Activated CD4-positive, alpha-beta T cell treated with anti-CD3 and anti-CD28 coated beads for 4 hours (primary cell): ENCODE data around the gene WDR13.
"Not testable (repeated sequence)": the region's sequence is repeated elsewhere in the genome, so short reads cannot be mapped to it uniquely, and the experiment has no call there.

ENCODE experiments used
- DNase-seq, 2 donors: peaks; one replicate each; pipeline ENCODE4 v3.0.0-alpha.2; 2020

The WDR13 gene

DNA sequence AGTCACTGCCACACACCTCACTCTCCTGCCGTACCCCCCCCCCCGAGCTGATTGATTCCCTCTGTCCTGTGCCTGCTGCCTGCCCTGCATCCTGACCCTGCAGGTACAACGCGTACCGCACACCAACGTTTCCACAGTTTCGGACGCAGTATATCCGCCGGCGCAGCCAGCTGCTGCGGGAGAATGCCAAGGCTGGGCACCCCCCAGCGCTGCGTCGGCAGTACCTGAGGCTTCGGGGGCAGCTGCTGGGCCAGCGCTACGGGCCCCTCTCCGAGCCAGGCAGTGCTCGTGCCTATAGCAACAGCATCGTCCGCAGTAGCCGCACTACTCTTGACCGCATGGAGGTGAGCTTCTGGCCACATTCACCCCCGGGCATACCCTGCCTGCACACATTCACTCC lies 1.3 kb downstream of the WDR13 start:
- DNase-seq, result no peak

DNA sequence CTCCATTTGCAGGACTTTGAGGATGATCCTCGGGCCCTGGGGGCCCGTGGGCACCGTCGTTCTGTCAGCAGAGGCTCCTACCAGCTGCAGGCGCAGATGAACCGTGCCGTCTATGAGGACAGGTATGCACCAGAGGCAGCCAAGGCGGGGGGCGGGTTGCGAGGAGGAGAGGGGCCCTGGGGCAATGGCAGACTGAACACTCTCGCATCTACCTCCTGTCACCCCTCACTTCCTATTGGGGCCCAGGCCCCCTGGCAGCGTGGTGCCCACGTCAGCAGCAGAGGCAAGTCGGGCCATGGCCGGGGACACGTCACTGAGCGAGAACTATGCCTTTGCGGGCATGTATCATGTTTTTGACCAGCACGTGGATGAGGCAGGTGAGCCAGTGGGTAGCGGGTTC lies 2.0 kb downstream of the WDR13 start:
- DNase-seq, result no peak

DNA sequence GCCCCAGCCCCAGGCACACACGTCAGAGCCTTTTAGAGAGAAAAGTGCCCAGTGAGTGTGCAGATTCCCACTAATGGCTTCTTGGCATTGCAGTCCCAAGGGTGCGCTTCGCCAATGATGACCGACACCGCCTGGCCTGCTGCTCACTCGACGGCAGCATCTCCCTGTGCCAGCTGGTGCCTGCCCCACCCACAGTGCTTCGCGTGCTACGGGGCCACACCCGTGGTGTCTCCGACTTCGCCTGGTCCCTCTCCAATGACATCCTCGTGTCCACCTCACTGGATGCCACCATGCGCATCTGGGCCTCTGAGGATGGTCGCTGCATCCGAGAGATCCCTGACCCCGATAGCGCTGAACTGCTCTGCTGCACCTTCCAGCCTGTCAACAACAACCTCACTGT lies 2.9 kb downstream of the WDR13 start:
- DNase-seq, result no peak

DNA sequence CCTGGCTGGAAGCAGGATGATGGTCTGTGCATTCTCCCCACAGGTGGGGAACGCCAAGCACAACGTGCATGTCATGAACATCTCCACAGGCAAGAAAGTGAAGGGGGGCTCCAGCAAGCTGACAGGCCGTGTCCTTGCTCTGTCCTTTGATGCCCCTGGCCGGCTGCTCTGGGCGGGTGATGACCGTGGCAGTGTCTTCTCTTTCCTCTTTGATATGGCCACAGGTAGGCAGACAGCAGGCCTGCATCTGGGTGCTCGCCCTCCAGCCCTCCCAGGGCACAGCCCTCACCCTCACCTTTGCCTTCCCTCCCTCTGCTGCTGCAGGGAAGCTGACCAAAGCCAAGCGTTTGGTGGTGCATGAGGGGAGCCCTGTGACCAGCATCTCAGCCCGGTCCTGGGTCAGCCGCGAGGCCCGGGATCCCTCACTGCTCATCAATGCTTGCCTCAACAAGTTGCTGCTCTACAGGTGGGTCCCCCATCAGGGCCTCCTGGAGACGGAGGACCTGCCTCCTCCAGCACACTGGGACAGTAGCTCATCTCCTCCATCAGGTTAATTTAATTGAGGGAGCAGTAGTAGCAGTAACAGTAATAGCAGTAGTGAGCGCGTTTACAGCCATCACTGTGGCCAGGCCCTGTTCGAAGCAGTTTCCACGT lies 4.6 kb downstream of the WDR13 start:
- no peak for DNase-seq

DNA sequence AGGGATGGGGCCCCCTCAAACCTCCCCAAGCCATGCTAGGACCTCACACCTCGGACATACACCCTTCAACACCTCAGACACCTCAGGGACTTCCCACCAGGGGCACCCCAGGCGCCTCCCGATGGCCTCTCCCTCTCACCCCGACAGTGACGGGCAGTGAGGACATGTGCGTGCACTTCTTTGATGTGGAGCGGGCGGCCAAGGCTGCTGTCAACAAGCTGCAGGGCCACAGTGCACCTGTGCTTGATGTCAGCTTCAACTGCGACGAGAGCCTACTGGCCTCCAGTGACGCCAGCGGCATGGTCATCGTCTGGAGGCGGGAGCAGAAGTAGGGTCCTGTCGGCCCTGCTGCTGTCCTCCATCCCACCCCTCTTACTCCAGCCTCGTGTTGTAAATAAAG lies 7.4 kb downstream of the WDR13 start:
- DNase-seq, result no peak

DNA sequence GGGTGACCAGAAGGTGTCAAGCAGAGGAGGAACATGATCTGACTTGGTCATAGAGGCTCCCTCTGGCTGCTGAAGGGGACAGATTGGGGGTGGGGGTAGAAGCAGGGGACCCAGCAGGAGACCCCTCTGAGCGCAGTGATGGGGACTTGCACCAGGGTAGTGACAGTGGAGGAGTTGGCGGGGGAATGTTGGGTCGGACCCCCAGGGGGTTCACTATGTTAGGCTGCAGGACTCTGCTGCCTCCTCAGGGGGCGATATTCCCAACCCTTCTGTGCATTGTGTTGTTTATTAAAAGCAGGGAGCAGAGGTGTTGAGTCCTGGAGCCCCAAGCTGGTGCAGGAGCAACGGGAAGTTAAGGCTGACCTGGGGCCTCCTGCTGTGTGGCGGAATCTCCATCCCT lies 8.8 kb downstream of the WDR13 start:
- no peak for DNase-seq

DNA sequence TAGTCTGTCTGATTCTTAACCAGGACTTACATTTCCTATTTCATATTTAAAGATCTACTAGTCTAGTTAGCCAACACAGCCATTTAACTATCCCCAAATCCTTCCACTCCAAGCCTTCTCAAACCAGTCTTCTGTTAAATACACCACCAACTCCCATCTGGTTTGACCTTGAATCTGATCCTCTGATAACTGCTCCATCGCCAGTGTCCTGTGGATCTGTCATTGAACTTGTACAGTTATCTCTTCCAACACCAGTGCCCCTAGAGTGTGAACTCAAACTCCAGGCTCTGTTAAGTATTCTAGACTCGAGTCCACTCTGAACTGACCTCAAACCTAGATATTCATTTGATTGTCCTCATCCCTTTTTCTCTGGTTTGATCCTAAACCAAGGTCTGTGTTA lies 14.4 kb downstream of the WDR13 start:
- DNase-seq, result no peak

DNA sequence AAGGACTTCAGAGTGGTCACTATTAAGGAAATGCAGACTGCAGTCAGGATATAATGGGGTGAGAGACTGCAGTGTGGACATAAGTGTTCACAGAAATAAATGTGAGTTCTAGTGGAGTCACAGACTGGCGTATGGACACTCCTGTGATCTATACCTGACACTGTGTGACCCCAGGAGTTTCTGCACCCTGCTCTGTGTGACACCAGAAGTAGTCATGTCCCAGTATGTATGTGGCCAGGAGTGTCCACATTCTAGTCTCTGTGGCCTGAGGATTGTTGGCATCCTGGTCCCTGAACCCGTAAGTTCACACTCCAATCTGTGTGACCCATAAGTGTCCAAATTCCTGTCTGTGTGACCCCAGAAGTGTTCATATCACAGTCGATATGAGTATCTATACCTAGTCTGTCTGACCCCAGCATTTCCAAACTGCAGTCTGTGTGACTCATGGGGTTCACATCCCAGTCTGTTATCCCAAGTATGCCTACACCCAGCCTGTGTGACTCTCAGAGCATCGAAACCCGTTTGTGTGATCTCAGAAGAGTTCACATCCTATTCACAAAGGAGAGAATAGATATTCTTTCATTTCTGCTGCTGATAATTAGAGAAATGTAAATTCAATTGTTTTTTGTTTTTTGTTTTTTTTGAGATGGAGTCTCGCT lies 16.3 kb downstream of the WDR13 start:
- DNase-seq, result no peak

DNA sequence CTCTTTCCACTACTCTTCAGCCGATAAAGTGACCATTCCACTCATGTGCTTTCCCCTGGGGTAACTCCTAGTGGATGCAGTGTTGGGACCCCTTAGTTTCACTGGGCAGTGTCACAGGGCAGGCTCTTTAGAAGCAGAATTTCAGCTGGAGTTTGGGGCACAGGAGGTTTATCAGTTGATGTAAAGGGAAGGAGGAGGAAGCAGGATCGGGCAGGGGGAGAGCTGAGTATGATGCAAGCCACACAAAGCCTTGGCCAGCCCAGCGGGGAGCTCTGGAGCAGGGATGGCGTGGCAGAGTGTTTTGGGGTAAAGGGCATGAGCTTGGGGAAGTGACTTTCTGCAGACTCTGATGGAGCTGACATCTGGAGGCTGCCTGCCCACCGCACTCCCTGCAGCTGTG lies 19.3 kb downstream of the WDR13 start:
- no peak for DNase-seq

DNA sequence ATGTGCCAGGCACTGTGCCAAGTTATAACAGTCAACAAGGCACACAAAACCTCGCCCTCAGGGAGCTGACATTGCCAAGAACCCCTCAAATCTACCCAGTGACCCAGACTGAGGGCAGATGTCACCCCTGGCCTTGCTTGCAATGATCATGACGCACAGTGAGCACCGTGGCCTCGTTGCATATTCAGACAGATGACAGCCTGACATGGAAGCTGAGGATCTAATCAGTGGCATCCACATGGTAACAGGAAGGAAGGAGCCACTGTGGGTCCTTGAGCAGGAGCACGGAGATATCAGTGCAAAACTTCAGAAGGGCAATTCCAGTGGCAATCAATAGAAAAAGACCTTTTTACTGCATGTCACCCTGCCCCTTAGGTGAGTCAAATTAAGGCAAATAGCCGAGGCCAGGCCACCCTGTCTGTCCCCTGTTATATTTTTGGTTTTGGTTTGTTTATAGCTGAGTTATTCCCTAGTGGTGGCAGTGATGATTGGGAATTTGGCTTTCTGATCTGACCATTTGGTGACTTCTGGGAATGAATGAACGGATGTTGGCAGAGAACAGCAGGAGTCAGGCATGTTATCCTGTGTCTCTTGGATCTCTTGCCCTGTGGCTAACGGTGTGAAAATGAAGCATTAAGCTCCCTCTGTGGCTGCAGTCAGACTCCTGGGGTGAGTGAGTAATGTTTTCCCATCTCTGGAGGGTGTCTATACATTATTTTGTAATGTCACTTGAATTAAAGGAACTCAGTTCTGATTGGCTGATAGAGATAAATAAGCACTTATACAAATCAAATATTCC lies 20.4 kb downstream of the WDR13 start:
- no peak for DNase-seq

DNA sequence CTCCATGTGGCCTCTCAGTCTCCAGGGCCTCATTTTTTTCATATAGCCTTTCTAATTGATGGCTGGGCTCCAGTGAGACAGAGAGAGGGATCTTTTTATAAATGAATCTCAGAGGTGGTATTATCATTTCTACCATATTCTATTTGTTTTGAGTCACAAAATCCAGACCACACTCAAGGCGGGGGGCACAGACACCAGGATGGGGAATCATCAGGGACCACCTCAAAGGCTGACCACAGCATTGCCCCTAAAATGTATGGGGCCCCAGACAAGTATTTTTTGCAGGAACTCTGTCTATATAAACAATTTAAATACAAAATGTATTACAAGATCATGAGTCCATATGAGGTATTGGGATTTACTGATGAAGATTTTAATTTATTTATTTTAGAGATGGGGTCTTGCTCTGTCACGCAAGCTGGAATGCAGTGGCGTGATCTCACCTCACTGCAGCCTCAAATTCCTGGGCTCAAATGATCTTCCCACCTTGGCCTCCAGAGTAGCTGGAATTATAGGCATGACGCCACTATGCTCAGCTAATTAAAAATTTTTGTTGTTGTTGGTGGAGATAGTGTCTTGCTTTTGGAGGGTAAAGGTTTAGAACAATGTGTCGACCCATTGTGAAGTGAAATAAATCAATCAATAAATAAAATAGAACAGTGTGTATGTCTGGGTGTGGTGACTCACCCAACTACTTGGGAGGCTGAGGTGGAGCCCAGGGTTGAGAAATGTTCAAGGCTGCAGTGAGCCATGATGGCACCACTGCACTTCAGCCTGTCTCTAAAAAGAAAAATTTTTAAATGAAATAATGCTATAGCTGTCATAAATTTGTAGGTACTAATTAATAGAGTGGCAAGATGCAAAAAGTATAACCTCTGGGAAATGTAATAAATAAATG lies 29.4 kb downstream of the WDR13 start:
- no peak for DNase-seq

DNA sequence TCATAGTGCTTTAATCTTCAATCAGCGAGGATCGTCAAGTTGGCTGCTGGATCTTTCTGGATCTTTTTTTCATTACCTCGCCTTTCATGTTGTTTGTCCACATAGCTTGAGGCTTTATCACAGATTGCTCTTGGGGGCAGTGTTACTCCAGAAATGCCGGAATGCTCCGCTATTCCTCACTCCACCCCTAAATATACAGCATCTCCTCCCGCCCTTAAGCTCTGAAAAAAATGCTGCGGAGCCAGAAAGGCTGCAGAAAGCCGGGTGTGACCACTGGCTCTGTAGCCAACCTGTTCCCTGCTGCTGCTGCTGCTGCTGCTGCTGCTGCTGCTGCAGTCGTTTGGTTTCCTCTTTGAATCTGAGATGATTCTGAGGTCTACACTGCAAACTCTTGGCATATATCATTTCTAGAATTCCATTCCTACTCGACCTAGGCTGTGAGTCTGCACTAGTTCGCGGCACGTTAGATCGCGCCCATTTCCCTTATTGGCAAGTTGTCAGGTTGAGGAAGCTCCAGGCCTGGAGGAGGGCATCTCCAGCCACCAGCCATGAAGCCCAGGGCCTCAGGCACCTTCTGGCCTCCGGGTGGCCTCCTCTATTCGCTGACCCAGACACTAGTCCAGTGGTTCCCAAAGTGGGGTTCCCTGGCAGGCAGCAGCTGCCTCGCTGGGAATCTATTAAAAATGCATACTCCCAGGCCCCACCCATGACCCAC lies 34.2 kb downstream of the WDR13 start:
- peak; percentile 41 to 53 for DNase-seq

DNA sequence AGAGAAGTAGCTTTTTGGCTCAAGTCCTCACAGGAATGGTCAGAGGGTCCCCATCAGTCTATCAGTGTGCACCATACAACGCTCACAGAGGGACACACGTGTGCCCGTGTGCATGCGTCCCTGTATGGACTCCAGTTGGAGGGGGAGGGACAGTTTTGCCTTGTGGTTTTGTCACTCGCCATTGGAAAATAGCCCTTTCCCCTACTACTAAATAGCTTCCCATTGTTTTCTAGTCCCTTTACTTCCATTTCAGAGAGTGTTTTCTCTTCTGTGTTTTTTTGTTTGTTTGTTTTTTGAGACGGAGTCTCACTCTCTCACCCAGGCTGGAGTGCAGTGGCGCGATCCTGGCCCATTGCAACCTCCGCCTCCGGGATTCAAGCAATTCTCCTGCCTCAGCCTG lies 34.9 kb downstream of the WDR13 start:
- no peak for DNase-seq

DNA sequence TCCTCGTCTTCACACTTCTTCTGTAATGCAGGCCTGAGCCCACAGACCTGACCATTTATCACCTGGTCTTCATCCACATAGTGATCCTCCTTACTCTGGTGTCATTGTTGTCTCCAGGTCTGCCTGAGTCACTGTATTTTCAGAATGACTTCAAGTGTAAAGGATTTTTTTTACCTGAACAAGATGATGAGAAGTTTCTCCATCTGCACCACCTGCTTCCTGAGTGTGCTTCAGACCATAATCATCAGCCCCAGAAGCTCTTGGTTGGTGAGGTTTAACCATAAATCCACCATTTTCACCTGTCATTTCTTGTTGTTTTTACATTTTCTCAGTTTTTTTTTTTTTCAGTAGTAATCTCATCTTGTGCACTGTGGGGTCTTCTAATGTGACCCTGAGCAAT lies 39.0 kb downstream of the WDR13 start:
- no peak for DNase-seq

DNA sequence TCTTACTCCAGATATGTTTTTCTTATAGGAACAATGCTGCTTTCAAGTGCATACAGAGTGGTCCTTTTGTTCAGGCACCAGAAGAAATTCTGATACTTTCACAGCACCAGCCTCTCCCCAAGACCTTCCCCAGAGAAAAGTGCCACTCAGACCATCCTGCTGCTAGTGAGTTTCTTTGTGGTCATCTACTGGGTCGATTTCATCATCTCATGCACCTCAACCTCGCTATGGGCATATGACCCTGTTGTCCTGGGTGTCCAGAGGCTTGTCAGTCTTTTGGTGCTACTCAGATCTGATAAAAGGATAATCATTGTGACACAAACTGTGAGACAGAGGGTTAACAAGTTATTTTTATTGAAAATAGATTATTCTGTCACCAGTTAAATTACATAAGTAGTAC lies 39.5 kb downstream of the WDR13 start:
- no peak for DNase-seq

DNA sequence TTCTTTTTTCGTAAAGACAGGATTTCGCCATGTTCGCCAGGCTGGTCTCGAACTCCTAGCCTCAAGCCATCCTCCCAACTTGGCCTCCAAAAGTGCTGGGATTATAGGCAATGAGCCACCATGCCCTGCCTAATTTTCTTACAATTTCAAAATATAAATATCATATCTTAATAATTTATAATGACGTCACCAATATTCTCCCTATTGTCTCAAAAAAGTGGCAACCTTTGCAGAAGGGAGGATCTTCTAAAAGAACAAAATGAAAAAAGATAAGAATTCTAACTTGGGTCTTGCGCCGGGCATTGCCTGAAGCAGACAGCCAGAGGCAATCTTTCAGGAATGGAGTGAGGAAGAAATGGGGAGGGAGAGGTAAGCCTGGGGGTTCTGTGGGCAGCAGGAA lies 48.4 kb downstream of the WDR13 start:
- DNase-seq, result no peak

DNA sequence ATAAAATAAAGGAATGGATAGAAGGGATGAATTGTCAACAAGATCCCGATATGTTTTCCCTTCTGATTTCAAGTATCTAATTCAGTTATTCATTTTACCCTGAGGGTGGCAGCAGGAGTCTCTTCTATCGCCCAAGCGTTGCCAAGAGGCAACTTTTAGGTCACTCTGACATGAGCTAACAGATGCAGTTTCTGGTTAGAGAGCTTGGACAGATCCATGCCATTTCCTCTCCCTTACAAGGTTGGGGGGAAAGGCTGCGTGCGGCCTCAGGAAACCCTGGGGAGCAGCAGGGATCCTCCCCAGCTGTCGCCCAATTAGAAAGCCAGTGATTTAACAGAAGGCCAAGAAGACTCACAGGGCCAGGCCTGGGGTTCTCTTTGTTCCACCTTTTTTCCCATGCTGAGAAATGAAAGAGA lies 51.1 kb downstream of the WDR13 start:
- DNase-seq, result peak; percentile 25 to 33

DNA sequence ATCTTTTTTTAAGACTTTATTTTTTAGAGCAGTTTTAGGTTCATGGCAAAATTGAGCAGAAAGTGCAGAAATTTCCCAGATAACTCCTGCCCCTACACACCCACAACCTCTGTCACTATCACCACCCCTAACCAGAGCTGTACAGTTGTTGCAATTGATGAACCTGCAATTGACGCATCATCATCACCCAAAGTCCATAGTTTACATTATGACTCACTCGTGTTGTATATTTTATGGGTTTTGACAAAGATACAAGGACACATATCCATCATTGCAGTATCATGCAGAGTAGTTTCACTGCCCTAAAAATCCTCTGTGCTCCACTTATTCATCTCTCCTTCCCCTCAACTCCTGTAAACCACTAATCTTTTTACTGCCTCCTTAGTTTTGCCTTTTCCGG lies 51.8 kb downstream of the WDR13 start:
- no peak for DNase-seq

DNA sequence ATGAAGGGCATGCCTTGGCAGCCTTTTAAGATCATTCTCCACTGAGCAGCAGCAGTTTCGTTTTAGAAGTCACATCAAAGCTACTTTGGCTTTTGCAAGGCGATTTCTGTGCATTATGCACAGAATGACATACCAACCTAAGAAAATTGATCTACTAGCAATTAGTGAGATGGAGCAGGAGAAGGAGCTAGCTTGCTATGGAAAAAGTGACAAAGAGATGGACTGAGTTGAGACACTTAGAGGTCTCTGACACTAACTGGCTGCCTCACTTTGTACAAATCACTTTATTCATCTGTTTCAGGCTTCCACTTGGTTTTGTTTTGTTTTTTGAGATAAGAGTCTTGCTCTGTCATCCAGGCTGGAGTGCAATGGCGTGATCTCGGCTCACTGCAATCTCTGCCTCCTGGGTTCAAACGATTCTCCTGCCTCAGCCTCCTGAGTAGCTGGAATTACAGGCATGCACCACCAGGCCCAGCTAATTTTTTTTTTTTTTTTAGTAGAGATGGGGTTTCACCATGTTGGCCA lies 54.8 kb downstream of the WDR13 start:
- not testable (repeated sequence) for DNase-seq

DNA sequence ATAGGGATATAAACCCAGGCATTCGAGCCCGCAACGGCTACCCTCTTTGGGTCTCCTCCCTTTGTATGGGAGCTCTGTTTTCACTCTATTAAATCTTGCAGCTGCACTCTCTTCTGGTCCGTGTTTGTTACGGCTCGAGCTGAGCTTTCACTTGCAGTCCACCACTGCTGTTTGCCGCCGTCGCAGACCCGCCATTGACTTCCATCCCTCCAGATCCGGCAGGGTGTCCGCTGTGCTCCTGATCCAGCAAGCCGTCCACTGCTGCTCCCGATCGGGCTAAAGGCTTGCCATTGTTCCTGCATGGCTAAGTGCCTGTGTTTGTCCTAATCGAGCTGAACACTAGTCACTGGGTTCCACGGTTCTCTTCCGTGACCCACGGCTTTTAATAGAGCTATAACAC lies 57.5 kb downstream of the WDR13 start:
- DNase-seq, result not testable (repeated sequence)
